Measurements from ENCODE around the gene IGSF1. TPM values are rescaled to one million over a fixed set of nuclear protein-coding genes. Genes with fewer than 3 reads are reported as not detected.

Gene IGSF1
- total and polyA plus RNA-seq, 2 of the 13 experiments (the other 11 are each of a cell fraction or from before 2014, with no cell fraction given): 58.7 to 108 TPM

DNA sequence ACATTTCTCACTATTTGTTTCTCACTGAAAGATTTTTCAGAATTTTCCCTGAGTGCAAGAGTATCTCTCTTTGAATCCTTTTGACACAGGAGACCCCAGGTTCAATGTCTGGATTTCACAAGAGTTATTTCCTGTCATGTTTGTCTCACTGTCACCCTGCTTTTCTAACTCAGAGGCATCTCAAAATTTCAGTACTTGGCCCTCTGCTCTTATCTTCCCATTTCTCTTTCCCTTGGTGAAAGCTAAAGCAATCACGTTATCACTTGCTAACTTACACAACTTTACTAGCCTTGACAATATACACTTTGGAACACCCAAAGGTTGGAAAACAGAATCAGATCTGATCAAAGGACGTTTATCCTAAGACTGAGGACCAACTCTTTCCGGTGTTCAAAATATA, 17.3 kb downstream of the IGSF1 start (continued):
- TF ChIP-seq SALL1 (CRISPR knock-in tag; IDR thresholded peaks at IDR 0.05) (peak; percentile 17; the same call in 1 of the 2 replicates), MEIS2 (CRISPR knock-in tag; IDR thresholded peaks at IDR 0.05) (peak; percentile 29; the same call in 1 of the 2 replicates), ZNF101 (CRISPR knock-in tag; IDR thresholded peaks at IDR 0.05; ENCODE audit: borderline replicate concordance, low read depth) (no peak), MED1 (CRISPR knock-in tag; IDR thresholded peaks at IDR 0.05) (peak; percentile 78), ELF3 (CRISPR knock-in tag; IDR thresholded peaks at IDR 0.05) (peak; percentile 56; the same call in 1 of the 2 replicates), GATAD2A (CRISPR knock-in tag; IDR thresholded peaks at IDR 0.05) (peak; percentile 75), ZNF629 (CRISPR knock-in tag; conservative IDR thresholded peaks at IDR 0.05) (peak; percentile 74), RXRB (CRISPR knock-in tag; IDR thresholded peaks at IDR 0.05; ENCODE audit: borderline replicate concordance) (peak; percentile 36; the same call in 1 of the 2 replicates), ERF (CRISPR knock-in tag; IDR thresholded peaks at IDR 0.05) (peak; percentile 31; the same call in 1 of the 2 replicates)
- TF ChIP-seq, protein P1, sequence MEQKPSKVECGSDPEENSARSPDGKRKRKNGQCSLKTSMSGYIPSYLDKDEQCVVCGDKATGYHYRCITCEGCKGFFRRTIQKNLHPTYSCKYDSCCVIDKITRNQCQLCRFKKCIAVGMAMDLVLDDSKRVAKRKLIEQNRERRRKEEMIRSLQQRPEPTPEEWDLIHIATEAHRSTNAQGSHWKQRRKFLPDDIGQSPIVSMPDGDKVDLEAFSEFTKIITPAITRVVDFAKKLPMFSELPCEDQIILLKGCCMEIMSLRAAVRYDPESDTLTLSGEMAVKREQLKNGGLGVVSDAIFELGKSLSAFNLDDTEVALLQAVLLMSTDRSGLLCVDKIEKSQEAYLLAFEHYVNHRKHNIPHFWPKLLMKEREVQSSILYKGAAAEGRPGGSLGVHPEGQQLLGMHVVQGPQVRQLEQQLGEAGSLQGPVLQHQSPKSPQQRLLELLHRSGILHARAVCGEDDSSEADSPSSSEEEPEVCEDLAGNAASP (CRISPR knock-in tag; IDR thresholded peaks at IDR 0.05; ENCODE audit: borderline replicate concordance): 0 out of 2 replicates have a peak, but pooled peaks have one; percentile 16
- TF ChIP-seq, protein P2, sequence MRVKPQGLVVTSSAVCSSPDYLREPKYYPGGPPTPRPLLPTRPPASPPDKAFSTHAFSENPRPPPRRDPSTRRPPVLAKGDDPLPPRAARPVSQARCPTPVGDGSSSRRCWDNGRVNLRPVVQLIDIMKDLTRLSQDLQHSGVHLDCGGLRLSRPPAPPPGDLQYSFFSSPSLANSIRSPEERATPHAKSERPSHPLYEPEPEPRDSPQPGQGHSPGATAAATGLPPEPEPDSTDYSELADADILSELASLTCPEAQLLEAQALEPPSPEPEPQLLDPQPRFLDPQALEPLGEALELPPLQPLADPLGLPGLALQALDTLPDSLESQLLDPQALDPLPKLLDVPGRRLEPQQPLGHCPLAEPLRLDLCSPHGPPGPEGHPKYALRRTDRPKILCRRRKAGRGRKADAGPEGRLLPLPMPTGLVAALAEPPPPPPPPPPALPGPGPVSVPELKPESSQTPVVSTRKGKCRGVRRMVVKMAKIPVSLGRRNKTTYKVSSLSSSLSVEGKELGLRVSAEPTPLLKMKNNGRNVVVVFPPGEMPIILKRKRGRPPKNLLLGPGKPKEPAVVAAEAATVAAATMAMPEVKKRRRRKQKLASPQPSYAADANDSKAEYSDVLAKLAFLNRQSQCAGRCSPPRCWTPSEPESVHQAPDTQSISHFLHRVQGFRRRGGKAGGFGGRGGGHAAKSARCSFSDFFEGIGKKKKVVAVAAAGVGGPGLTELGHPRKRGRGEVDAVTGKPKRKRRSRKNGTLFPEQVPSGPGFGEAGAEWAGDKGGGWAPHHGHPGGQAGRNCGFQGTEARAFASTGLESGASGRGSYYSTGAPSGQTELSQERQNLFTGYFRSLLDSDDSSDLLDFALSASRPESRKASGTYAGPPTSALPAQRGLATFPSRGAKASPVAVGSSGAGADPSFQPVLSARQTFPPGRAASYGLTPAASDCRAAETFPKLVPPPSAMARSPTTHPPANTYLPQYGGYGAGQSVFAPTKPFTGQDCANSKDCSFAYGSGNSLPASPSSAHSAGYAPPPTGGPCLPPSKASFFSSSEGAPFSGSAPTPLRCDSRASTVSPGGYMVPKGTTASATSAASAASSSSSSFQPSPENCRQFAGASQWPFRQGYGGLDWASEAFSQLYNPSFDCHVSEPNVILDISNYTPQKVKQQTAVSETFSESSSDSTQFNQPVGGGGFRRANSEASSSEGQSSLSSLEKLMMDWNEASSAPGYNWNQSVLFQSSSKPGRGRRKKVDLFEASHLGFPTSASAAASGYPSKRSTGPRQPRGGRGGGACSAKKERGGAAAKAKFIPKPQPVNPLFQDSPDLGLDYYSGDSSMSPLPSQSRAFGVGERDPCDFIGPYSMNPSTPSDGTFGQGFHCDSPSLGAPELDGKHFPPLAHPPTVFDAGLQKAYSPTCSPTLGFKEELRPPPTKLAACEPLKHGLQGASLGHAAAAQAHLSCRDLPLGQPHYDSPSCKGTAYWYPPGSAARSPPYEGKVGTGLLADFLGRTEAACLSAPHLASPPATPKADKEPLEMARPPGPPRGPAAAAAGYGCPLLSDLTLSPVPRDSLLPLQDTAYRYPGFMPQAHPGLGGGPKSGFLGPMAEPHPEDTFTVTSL (CRISPR knock-in tag; IDR thresholded peaks at IDR 0.05; ENCODE audit: borderline replicate concordance): peak; percentile 69; the same call in 1 of the 2 replicates
- TF ChIP-seq, protein P3, sequence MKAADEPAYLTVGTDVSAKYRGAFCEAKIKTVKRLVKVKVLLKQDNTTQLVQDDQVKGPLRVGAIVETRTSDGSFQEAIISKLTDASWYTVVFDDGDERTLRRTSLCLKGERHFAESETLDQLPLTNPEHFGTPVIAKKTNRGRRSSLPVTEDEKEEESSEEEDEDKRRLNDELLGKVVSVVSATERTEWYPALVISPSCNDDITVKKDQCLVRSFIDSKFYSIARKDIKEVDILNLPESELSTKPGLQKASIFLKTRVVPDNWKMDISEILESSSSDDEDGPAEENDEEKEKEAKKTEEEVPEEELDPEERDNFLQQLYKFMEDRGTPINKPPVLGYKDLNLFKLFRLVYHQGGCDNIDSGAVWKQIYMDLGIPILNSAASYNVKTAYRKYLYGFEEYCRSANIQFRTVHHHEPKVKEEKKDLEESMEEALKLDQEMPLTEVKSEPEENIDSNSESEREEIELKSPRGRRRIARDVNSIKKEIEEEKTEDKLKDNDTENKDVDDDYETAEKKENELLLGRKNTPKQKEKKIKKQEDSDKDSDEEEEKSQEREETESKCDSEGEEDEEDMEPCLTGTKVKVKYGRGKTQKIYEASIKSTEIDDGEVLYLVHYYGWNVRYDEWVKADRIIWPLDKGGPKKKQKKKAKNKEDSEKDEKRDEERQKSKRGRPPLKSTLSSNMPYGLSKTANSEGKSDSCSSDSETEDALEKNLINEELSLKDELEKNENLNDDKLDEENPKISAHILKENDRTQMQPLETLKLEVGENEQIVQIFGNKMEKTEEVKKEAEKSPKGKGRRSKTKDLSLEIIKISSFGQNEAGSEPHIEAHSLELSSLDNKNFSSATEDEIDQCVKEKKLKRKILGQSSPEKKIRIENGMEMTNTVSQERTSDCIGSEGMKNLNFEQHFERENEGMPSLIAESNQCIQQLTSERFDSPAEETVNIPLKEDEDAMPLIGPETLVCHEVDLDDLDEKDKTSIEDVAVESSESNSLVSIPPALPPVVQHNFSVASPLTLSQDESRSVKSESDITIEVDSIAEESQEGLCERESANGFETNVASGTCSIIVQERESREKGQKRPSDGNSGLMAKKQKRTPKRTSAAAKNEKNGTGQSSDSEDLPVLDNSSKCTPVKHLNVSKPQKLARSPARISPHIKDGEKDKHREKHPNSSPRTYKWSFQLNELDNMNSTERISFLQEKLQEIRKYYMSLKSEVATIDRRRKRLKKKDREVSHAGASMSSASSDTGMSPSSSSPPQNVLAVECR (CRISPR knock-in tag; IDR thresholded peaks at IDR 0.05; ENCODE audit: borderline replicate concordance): no peak
- TF ChIP-seq, protein P4, sequence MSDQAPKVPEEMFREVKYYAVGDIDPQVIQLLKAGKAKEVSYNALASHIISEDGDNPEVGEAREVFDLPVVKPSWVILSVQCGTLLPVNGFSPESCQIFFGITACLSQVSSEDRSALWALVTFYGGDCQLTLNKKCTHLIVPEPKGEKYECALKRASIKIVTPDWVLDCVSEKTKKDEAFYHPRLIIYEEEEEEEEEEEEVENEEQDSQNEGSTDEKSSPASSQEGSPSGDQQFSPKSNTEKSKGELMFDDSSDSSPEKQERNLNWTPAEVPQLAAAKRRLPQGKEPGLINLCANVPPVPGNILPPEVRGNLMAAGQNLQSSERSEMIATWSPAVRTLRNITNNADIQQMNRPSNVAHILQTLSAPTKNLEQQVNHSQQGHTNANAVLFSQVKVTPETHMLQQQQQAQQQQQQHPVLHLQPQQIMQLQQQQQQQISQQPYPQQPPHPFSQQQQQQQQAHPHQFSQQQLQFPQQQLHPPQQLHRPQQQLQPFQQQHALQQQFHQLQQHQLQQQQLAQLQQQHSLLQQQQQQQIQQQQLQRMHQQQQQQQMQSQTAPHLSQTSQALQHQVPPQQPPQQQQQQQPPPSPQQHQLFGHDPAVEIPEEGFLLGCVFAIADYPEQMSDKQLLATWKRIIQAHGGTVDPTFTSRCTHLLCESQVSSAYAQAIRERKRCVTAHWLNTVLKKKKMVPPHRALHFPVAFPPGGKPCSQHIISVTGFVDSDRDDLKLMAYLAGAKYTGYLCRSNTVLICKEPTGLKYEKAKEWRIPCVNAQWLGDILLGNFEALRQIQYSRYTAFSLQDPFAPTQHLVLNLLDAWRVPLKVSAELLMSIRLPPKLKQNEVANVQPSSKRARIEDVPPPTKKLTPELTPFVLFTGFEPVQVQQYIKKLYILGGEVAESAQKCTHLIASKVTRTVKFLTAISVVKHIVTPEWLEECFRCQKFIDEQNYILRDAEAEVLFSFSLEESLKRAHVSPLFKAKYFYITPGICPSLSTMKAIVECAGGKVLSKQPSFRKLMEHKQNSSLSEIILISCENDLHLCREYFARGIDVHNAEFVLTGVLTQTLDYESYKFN (CRISPR knock-in tag; conservative IDR thresholded peaks at IDR 0.05): peak; percentile 83
- TF ChIP-seq, protein P5, sequence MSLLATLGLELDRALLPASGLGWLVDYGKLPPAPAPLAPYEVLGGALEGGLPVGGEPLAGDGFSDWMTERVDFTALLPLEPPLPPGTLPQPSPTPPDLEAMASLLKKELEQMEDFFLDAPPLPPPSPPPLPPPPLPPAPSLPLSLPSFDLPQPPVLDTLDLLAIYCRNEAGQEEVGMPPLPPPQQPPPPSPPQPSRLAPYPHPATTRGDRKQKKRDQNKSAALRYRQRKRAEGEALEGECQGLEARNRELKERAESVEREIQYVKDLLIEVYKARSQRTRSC (CRISPR knock-in tag; IDR thresholded peaks at IDR 0.05; ENCODE audit: low read depth): no peak

Measured in HepG2 (cell line).